Fibroblast of pulmonary artery (primary cell): ENCODE data around the gene INSL3.
"Not testable (repeated sequence)": the region's sequence is repeated elsewhere in the genome, so short reads cannot be mapped to it uniquely, and the experiment has no call there.

ENCODE experiments used
- DNase-seq: peaks from one replicate; pipeline ENCODE4 v3.0.0-alpha.2; 2010; ENCODE audit warnings: low read depth
- H3K4me3 ChIP-seq: replicated peaks from 2 replicates; pipeline ENCODE4 v1.5.1; 2011; ENCODE audit warnings: low read depth, mild to moderate bottlenecking, control low read depth, low read length, moderate library complexity
- TF ChIP-seq, protein P1 (sequence below): IDR thresholded peaks from 2 replicates; pipeline ENCODE4 v1.5.1; 2011; ENCODE audit warnings: mild to moderate bottlenecking, control low read depth, low read length, inconsistent platforms; ENCODE audit errors: missing control alignments

Gene INSL3

DNA sequence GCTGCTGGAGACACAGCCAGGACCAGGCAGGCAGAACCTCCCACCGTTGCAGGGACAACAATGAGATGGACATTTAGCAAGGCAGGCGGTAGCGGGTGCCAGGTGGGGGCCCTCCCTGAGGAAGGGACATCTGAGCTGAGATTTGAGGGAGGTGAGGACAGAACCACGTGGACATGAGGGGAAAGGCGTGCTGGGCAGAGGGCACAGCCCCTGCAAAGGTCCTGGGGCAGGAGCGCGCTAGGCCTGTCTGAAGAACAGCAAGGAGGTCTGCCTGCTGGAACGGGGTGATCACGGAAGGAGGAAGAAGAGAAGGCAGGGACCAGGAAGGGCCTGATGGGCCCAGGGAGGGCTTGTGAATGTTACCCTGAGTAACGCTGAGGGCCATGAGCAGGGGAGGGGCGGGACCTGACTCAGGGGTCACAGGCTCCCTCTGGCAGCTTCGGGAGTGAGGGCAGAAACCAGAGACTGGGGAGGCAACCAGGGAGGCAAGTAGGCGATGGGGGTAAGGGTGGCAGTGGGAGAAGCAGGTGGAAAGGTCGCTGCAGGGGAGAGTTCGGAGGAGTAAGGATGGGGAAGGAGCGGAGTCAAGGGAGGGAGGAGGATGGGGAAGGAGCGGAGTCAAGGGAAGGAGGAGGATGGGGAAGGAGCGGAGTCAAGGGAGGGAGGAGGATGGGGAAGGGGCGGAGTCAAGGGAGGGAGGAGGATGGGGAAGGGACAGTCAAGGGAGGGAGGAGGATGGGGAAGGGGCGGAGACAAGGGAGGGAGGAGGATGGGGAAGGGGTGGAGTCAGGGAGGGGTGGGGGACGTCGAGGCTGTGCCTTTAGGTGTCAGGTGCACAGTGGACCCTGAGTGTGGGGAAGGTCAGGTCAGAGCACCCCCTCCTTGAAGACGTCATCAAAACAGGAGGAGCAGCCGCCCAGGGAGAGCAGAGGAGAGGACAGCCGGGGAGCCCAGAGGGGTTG, 42.1 kb downstream of the INSL3 start:
- DNase-seq = peak; percentile 38
- H3K4me3 ChIP-seq = no peak overlapping the region
- TF ChIP-seq, protein P1, sequence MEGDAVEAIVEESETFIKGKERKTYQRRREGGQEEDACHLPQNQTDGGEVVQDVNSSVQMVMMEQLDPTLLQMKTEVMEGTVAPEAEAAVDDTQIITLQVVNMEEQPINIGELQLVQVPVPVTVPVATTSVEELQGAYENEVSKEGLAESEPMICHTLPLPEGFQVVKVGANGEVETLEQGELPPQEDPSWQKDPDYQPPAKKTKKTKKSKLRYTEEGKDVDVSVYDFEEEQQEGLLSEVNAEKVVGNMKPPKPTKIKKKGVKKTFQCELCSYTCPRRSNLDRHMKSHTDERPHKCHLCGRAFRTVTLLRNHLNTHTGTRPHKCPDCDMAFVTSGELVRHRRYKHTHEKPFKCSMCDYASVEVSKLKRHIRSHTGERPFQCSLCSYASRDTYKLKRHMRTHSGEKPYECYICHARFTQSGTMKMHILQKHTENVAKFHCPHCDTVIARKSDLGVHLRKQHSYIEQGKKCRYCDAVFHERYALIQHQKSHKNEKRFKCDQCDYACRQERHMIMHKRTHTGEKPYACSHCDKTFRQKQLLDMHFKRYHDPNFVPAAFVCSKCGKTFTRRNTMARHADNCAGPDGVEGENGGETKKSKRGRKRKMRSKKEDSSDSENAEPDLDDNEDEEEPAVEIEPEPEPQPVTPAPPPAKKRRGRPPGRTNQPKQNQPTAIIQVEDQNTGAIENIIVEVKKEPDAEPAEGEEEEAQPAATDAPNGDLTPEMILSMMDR = no peak

DNA sequence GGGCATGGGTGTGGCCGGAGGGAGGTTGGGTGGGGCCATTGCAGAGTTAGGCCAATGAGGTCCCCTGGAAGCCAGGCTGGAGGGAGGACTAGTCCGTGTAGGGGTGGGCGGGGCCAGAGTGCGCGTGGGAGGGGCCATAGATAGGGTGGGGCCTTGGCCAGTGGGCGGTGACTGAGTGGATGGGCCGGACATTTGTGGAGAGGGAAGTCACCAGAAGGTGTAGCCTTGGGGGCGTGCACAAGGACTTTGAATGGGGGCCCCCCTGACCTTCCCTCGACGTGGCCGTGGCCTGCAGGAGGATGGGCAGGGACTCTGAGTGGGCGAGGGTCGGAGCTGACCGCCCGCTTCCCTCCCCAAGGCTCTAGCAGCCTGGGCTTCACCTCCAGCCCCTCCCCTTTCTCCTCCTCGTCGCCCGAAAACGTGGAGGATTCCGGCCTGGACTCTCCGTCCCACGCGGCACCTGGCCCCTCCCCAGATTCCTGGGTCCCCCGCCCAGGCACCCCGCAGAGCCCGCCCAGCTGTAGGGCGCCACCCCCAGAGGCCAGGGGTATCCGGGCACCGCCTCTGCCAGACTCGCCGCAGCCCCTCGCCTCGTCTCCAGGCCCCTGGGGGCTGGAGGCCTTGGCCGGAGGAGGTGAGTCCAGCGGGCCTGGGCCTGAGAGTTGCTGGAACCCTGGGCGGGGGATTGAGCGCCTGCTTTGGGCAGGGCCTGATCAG, 42.9 kb downstream of the INSL3 start:
- no peak overlapping the region for H3K4me3 ChIP-seq
- TF ChIP-seq, protein P1 = no peak
- DNase-seq = peak; percentile 38

DNA sequence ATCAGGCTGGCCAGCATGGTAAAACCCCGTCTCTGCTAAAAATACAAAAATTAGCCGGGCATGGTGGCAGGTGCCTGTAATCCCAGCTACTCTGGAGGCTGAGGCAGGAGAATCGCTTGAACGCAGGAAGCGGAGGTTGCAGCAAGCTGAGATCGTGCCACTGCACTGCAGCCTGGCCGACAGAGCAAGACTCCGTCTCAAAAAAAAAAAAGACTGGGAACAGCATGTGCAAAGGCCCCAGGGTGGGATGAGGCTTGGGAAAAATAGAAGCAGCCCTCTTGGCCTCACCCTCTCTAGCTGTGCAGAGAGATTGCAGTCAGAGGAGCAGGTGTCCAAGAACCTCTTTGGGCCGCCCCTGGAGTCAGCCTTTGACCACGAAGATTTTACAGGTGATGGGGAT, 43.5 kb downstream of the INSL3 start:
- H3K4me3 ChIP-seq, DNase-seq: not testable (repeated sequence)

DNA sequence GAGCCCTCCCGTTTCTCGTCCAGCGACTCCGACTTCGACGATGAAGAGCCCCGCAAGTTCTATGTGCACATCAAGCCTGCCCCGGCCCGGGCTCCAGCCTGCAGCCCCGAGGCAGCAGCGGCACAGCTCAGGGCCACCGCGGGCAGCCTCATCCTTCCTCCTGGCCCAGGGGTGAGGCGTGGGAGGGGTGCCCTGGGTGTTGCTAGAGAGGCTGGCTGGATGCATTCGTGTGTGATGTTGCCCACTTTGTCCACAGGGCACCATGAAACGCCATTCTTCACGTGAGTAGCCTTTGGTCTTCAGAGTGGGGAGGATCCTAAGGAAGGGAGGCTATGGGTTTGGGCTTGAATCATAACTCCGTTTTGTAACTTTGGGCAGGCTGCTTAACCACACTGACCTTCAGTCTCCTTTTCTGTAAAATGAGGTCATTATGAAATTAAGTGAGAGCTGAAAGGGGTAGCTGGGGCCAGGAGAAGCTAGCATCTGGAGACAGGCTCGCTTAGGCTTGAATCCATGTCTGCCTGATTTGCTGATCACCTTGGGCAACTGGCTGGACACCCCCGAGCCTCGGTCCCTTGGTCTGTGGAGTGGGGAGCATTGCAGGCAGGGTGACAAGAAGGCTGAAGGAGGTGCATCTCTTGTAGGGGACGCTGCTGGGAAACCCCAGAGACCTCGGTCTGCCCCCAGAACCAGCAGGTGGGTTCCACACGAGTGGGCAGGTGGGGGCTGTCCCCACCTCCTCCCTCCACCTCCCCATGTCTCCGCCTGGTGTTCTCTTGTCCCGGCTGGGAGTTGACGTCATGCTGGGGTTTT, 45.1 kb downstream of the INSL3 start:
- no peak for DNase-seq
- no peak overlapping the region for H3K4me3 ChIP-seq
- TF ChIP-seq, protein P1 = no peak

DNA sequence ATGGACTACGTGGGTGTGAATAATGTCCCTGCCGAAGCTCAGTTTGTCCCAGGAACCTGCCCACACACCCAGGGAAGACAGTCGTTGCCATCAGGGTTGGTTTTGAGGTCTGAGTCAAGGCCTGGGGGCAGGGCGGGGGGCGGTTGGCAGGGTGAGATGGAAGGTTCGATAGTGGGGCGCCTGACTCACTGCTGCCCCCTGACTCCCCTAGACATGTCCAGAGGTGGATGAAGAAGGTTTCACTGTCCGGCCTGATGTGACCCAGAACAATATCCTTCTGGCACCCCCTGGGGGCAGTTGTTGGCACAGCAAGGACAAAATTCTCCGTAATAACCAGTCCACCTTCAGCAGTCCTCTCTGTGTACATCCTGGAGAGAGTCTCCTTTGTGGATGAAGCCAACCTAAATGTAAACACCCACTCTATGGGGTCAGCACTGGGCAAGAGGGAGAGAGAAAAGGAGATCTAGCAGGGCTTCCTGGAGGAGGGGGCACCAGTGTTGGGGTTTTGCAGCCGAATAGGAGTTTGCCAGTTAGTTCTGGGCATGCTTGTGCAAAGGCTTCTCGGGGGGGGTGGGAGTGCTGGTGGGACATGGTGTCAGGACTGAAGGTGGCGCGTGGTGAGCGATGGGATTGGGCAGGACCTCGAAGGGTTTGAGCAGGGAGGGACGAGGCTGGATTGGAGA, 45.9 kb downstream of the INSL3 start:
- H3K4me3 ChIP-seq = no peak overlapping the region
- TF ChIP-seq, protein P1 = peak; percentile 69
- peak; percentile 41 for DNase-seq

DNA sequence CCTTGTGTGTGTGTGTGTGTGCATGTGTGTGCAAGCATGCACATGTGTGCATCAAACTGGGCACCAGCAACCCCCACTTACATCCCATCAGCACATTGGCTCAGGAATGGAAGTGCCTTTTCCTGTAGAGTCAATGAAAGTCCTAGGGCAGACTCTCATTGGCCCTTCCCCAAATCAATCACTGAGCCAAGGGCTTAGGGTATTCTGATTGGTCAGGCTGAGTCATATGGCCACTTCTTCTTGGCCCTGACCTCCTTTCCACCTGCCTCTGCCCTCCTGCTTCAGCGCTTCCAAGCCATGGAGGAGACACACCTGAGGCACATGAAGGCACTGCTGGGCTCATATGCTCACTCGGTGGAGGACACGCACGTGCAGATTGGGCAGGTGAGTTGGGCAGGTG, 49.1 kb downstream of the INSL3 start:
- no peak overlapping the region for H3K4me3 ChIP-seq
- DNase-seq = peak; percentile 40
- TF ChIP-seq, protein P1 = no peak

DNA sequence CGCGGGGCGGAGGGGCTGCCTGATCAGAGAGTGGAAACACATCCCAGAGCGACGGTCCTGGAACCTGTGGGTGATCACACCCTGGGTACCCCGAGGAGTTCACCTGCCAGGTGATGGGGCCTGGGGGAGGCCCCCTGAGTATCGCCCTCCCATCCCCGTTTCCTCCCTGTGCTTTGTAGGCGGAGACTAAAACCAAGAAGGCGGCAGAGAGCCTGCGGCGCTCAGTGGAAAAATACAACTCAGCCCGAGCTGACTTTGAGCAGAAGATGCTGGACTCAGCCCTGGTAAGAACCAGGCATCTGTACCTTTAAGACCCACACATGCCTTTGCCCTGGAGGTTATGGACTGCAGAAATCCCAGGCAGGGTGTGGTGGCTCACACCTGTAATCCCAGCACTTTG, 50.7 kb downstream of the INSL3 start:
- DNase-seq = no peak
- TF ChIP-seq, protein P1 = no peak
- no peak overlapping the region for H3K4me3 ChIP-seq
